Endodermal cell (in vitro differentiated cells): ENCODE data around the gene LDLRAD4. TPM values are rescaled to one million over a fixed set of nuclear protein-coding genes. Genes with fewer than 3 reads are reported as not detected.

Experiments
- DNase-seq: peaks from one replicate; pipeline ENCODE4 v3.0.0-alpha.2; 2017
- H3K27ac ChIP-seq: 2 replicates; pipeline ENCODE4 v1.5.1; 2013; ENCODE audit warnings: mild to moderate bottlenecking, low read depth, low read length, moderate library complexity
- H3K27me3 ChIP-seq: 2 replicates; pipeline ENCODE4 v1.6.1; 2013; ENCODE audit warnings: mild to moderate bottlenecking, low read length, moderate library complexity; ENCODE audit not compliant: insufficient read depth, control insufficient read depth, poor library complexity, severe bottlenecking
- H3K36me3 ChIP-seq: 2 replicates; pipeline ENCODE4 v1.7.0; 2013; ENCODE audit warnings: mild to moderate bottlenecking, low read length, moderate library complexity; ENCODE audit not compliant: control insufficient read depth, insufficient read depth
- H3K4me1 ChIP-seq: one replicate; pipeline ENCODE4 v1.7.0; 2013; ENCODE audit warnings: low read length; ENCODE audit not compliant: control insufficient read depth, insufficient read depth
- H3K4me3 ChIP-seq: 2 replicates; pipeline ENCODE4 v1.5.1; 2013; ENCODE audit warnings: mild to moderate bottlenecking, low read length, moderate library complexity
- H3K9ac ChIP-seq: 2 replicates; pipeline ENCODE4 v1.6.1; 2013; ENCODE audit warnings: mild to moderate bottlenecking, low read length, moderate library complexity; ENCODE audit not compliant: poor library complexity, severe bottlenecking; ENCODE audit errors: extremely low read depth
- H3K9me3 ChIP-seq: 2 replicates; pipeline ENCODE4 v1.6.1; 2013; ENCODE audit warnings: mild to moderate bottlenecking, low read length, moderate library complexity; ENCODE audit not compliant: control insufficient read depth
- H3K27ac Mint-ChIP-seq: 2 replicates; pipeline ENCODE4 v1.8.0; 2020; ENCODE audit warnings: mixed read lengths
- H3K27me3 Mint-ChIP-seq: 2 replicates; pipeline ENCODE4 v1.8.0; 2021; ENCODE audit warnings: mild to moderate bottlenecking, mixed read lengths; ENCODE audit not compliant: insufficient read depth
- H3K36me3 Mint-ChIP-seq: 2 replicates; pipeline ENCODE4 v1.8.0; 2020; ENCODE audit warnings: low read depth, mixed read lengths
- H3K4me1 Mint-ChIP-seq: 2 replicates; pipeline ENCODE4 v1.8.0; 2020; ENCODE audit warnings: mixed read lengths
- H3K4me3 Mint-ChIP-seq: 2 replicates; pipeline ENCODE4 v1.8.0; 2020; ENCODE audit warnings: mild to moderate bottlenecking, moderate library complexity, mixed read lengths
- H3K9me3 Mint-ChIP-seq: 2 replicates; pipeline ENCODE4 v1.8.0; 2020; ENCODE audit warnings: mild to moderate bottlenecking, mixed read lengths
- WGBS, 2 experiments: methylation state at CpG; one replicate each; pipeline versions ENCODE4 v1.1.5 to v1.1.7; 2013; ENCODE audit warnings: missing lambda C conversion rate in 2 of 2, mixed read lengths in 1 of 2; ENCODE audit not compliant: insufficient coverage in 1 of 2, insufficient read length in 1 of 2; 5-methylcytosine and 5-hydroxymethylcytosine counted together
- total RNA-seq, 2 donors: library from RNA; stranded (reverse); fragmentation: NEBNext Ultra II Directional in 1 of 2; extraction: Animal tissue kit (Norgen Biotek cat#: 25700) in 1 of 2; gene quantifications; 2 replicates in 1 of 2; 3 replicates in 1 of 2; pipeline ENCODE4 v1.2.1, GENCODE V29; 2021
- TF ChIP-seq, protein P1 (sequence below): fragments of 200-600 bp; sonication (generic); conservative IDR thresholded peaks from 2 replicates; pipeline ENCODE4 v1.5.0; 2021; ENCODE audit warnings: antibody characterized with exemption, mild to moderate bottlenecking

LDLRAD4 gene
- total RNA-seq, 2 donors from 2014 or later, result 14.9 to 15.1 TPM

DNA sequence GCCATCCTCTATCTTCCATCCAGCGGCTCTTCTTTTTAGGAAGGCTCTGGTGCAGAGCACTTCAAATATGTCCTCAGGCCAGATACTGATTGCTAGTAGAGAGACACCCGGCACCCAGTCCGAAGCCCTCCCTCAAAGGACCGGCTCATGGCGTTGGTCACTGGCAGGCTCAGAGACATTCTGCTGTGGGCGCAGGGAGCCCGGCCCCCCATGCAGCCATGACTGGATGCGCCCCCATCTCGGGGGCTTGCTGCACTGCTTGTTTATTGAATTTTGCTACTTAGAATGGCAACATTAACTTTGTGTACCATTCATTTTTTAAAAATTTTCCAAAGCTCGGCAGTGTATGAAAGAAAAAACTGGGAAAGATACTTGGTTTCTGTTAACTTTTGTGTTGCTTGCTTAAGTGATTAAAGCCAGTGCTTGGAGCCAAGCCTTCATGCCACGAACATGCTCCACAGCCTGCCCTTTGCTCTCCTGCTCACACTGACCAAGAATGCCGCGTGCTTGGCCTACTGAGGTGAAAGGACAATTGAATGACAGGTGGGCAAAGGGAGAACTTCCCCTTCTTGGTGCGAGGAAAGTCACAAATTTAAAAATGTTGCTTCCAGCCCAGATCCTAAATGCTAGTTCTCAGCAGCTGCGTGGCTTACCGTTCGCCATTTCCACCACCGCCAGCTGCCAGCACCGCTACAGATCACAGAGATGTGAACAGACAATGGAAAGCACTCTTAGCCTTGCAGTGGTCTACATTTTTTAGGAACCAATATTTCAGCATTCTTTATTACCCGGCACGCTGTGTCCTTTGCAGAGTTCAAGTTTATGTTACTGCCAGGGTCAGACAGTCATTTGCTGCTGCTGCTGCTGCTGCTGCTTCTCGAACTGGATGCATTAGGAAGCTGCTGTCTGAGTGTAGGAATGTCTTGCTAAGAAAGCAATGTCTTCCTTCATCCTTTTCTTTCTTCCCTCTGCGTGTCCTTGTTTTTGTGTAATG is 431.1 kb downstream of the LDLRAD4 start:
- H3K27me3 Mint-ChIP-seq, result peaks cover 3% of the 10 kb centered on the region
- H3K27ac Mint-ChIP-seq, result no peak overlapping the region
- TF ChIP-seq, protein P1, sequence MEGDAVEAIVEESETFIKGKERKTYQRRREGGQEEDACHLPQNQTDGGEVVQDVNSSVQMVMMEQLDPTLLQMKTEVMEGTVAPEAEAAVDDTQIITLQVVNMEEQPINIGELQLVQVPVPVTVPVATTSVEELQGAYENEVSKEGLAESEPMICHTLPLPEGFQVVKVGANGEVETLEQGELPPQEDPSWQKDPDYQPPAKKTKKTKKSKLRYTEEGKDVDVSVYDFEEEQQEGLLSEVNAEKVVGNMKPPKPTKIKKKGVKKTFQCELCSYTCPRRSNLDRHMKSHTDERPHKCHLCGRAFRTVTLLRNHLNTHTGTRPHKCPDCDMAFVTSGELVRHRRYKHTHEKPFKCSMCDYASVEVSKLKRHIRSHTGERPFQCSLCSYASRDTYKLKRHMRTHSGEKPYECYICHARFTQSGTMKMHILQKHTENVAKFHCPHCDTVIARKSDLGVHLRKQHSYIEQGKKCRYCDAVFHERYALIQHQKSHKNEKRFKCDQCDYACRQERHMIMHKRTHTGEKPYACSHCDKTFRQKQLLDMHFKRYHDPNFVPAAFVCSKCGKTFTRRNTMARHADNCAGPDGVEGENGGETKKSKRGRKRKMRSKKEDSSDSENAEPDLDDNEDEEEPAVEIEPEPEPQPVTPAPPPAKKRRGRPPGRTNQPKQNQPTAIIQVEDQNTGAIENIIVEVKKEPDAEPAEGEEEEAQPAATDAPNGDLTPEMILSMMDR, result no peak
- Histone ChIP-seq H3K36me3 (no peaks in the 10 kb centered on the region), H3K4me3 (no peak overlapping the region), H3K27ac (peak overlapping the region; percentile 36), H3K9ac (no peak overlapping the region), H3K27me3 (no peaks in the 10 kb centered on the region), H3K9me3 (no peaks in the 10 kb centered on the region), H3K4me1 (no peaks in the 10 kb centered on the region)
- H3K9me3 Mint-ChIP-seq, result no peaks in the 10 kb centered on the region
- H3K4me1 Mint-ChIP-seq, result peaks cover 11% of the 10 kb centered on the region
- no peak overlapping the region for H3K4me3 Mint-ChIP-seq
- WGBS, 2 experiments, result 95 to 99% methylated on average over 13 to 22 of the region's 23 CpGs
- no peak for DNase-seq
- H3K36me3 Mint-ChIP-seq, result no peaks in the 10 kb centered on the region

DNA sequence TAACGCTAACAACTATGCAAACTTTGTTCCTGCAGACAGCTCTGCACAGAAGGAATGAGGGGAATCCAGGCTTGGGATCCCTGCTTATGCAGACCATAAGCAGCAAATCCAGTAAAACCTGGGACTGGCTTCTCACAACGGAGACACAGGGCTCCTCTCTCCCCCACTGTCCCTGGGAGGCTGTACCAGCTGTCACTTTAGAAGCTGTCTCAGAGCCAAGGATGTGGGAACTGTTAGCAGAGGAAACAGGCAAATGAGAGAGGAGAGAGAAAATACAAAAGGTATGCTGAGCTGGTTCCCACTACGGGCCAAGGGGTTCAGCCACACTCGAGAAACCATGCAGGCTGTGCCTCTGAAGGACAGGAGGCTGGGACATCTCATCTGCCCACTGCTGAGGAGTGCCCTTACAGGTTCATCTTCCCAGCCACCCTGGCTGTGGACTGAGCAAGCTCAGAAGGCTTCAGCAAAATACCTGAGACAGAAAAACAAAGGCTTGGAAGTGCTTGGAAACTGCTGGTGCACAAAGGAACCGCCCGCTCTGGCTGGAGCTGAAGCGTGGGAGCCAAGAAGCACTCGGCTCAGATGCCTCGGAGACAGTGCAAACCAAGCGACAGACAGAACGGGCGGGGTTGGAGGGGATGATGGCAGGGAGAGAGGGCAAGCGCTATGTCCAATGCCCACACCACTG is 435.3 kb downstream of the LDLRAD4 start:
- no peaks in the 10 kb centered on the region for H3K9me3 ChIP-seq
- no peak overlapping the region for H3K4me3 ChIP-seq
- Mint-ChIP-seq H3K4me3 (no peak overlapping the region), H3K27me3 (no peaks in the 10 kb centered on the region), H3K36me3 (no peaks in the 10 kb centered on the region), H3K27ac (no peak overlapping the region), H3K4me1 (peaks cover 11% of the 10 kb centered on the region), H3K9me3 (no peaks in the 10 kb centered on the region)
- TF ChIP-seq, protein P1, result no peak
- WGBS, 2 experiments, result 90 to 91% methylated on average over 11 to 13 of the region's 13 CpGs
- no peaks in the 10 kb centered on the region for H3K4me1 ChIP-seq
- peak overlapping the region; percentile 19 for H3K27ac ChIP-seq
- H3K36me3 ChIP-seq, result no peaks in the 10 kb centered on the region
- H3K9ac ChIP-seq, result no peak overlapping the region
- DNase-seq, result peak; percentile 59
- H3K27me3 ChIP-seq, result no peaks in the 10 kb centered on the region

DNA sequence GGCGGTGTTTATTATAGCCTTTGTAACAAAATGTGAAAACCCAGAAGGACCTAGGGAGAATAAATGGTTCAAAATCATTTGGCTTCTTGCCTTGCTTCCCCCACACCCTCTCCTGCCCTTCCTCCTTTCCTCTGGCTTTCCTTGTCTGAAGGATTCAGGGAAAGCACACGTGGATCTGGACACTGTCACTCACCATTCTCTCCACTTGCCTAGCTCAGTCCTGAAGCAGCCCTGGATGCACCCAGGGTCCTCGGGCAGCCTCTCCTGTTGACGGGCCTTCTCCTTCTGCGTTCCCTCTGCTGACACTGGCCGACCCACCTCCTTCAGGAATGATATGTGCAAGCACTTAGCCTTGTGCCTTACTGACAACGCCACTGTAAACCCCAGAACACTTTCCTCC is 439.4 kb downstream of the LDLRAD4 start:
- H3K27ac ChIP-seq, result no peak overlapping the region

More for the DNA sequence above, 439.4 kb downstream of the LDLRAD4 start:
- H3K27me3 ChIP-seq, result no peaks in the 10 kb centered on the region
- H3K4me1 Mint-ChIP-seq, result peaks cover 5% of the 10 kb centered on the region
- 74 to 75% methylated on average over 5 to 7 of the region's 7 CpGs for WGBS, 2 experiments
- H3K9ac ChIP-seq, result no peak overlapping the region
- no peaks in the 10 kb centered on the region for H3K9me3 Mint-ChIP-seq
- no peaks in the 10 kb centered on the region for H3K27me3 Mint-ChIP-seq
- peak overlapping the region; percentile 63 for H3K27ac Mint-ChIP-seq
- no peaks in the 10 kb centered on the region for H3K9me3 ChIP-seq
- TF ChIP-seq, protein P1, result no peak
- no peaks in the 10 kb centered on the region for H3K36me3 Mint-ChIP-seq
- peaks cover 4% of the 10 kb centered on the region for H3K36me3 ChIP-seq
- no peak overlapping the region for H3K4me3 Mint-ChIP-seq
- H3K4me3 ChIP-seq, result no peak overlapping the region
- no peaks in the 10 kb centered on the region for H3K4me1 ChIP-seq
- DNase-seq, result no peak
